Measurements from ENCODE around the gene CABLES2.

GRCh38 chr20:62344782-62345181 lies 62.3 kb downstream of the CABLES2 start:
- TF ChIP-seq CTCF (IDR thresholded peaks at IDR 0.05) (no peak), JUN (IDR thresholded peaks at IDR 0.05) (no peak), KDM1A (IDR thresholded peaks at IDR 0.05; ENCODE audit: low read depth) (no peak)
